GM10847 (cell line): ENCODE data around the gene POLR2A.
"Not testable (repeated sequence)": the region's sequence is repeated elsewhere in the genome, so short reads cannot be mapped to it uniquely, and the experiment has no call there.

Experiments
- POLR2A ChIP-seq: IDR thresholded peaks from 2 replicates; pipeline ENCODE4 v1.6.1; 2011; ENCODE audit not compliant: insufficient read length; ENCODE audit errors: extremely low read depth

Gene POLR2A

GRCh38 chr17:7468804-7469389 is 15.3 kb upstream of the POLR2A start:
- TF ChIP-seq POLR2A = no peak

GRCh38 chr17:7471729-7472128 is 12.4 kb upstream of the POLR2A start:
- no peak for TF ChIP-seq POLR2A

- no peak for TF ChIP-seq POLR2A
Observed at GRCh38 chr17:7475764-7476422, 8.3 kb upstream of the POLR2A start.

- TF ChIP-seq POLR2A = no peak
Observed at GRCh38 chr17:7476494-7476893, 7.7 kb upstream of the POLR2A start.

- TF ChIP-seq POLR2A = no peak
Observed at GRCh38 chr17:7476951-7477350, 7.2 kb upstream of the POLR2A start.

- TF ChIP-seq POLR2A = no peak
Observed at GRCh38 chr17:7477392-7478275, 6.5 kb upstream of the POLR2A start.

- TF ChIP-seq POLR2A = no peak
Observed at GRCh38 chr17:7478276-7479212, 5.6 kb upstream of the POLR2A start.

- TF ChIP-seq POLR2A = peak; percentile 24
Observed at GRCh38 chr17:7479213-7480088, 4.7 kb upstream of the POLR2A start, which contains the start of gene ZBTB4. Gene ZBTB4, minus strand, starts transcription at chr17:7479631. Its CDS starts 12,830 bp downstream, at chr17:7466801.

GRCh38 chr17:7480089-7480384 is 4.1 kb upstream of the POLR2A start:
- TF ChIP-seq POLR2A = no peak

GRCh38 chr17:7481275-7481674 is 2.9 kb upstream of the POLR2A start, which contains the start of gene SLC35G6:
Gene SLC35G6, plus strand, starts transcription at chr17:7481446. Its CDS starts 71 bp downstream, at chr17:7481517.
- TF ChIP-seq POLR2A = not testable (repeated sequence)

GRCh38 chr17:7483255-7484066 is 705 bp upstream of the POLR2A start:
- TF ChIP-seq POLR2A = peak; percentile 62

GRCh38 chr17:7484919-7485377 is 782 bp downstream of the POLR2A start:
- TF ChIP-seq POLR2A = no peak

GRCh38 chr17:7486181-7486580 is 2.0 kb downstream of the POLR2A start:
- TF ChIP-seq POLR2A = no peak
